Smooth muscle cell (in vitro differentiated cells): ENCODE data around the gene WFDC2. TPM values are rescaled to one million over a fixed set of nuclear protein-coding genes. Genes with fewer than 3 reads are reported as not detected.

Source experiments
- DNase-seq: peaks from one replicate; lab custom pipeline; 2025; ENCODE audit not compliant: unreplicated experiment; lab: John Stamatoyannopoulos, UW
- H2AFZ ChIP-seq: fragments of 200-600 bp; sonication (generic); 2 replicates; pipeline ENCODE4 v1.6.0; 2016; ENCODE audit warnings: antibody characterized with exemption, low read depth, mild to moderate bottlenecking
- H3F3A ChIP-seq: fragments of 200-600 bp; sonication (generic); 2 replicates; pipeline ENCODE4 v1.6.0; 2017; ENCODE audit warnings: antibody characterized with exemption, low read depth
- H3K27ac ChIP-seq: fragments of 200-600 bp; sonication (generic); 2 replicates; pipeline ENCODE4 v1.5.1; 2016; ENCODE audit warnings: low read depth, mild to moderate bottlenecking
- H3K27me3 ChIP-seq: fragments of 200-600 bp; sonication (generic); 2 replicates; pipeline ENCODE4 v1.6.1; 2016; ENCODE audit warnings: low read depth, mild to moderate bottlenecking
- H3K36me3 ChIP-seq: fragments of 200-600 bp; sonication (generic); 2 replicates; pipeline ENCODE4 v1.5.1; 2016; ENCODE audit warnings: low read depth
- H3K4me1 ChIP-seq: fragments of 200-600 bp; sonication (generic); 2 replicates; pipeline ENCODE4 v1.5.1; 2016; ENCODE audit warnings: low read depth
- H3K4me2 ChIP-seq: fragments of 200-600 bp; sonication (generic); 2 replicates; pipeline ENCODE4 v1.6.0; 2016; ENCODE audit warnings: mild to moderate bottlenecking
- H3K4me3 ChIP-seq: fragments of 200-600 bp; sonication (generic); 2 replicates; pipeline ENCODE4 v1.5.1; 2016; ENCODE audit warnings: mild to moderate bottlenecking
- H3K79me2 ChIP-seq: fragments of 200-600 bp; sonication (generic); 2 replicates; pipeline ENCODE4 v1.6.0; 2016; ENCODE audit warnings: low read depth, mild to moderate bottlenecking
- H3K9ac ChIP-seq: fragments of 200-600 bp; sonication (generic); 2 replicates; pipeline ENCODE4 v1.6.0; 2016; ENCODE audit warnings: low read depth
- H3K9me3 ChIP-seq: fragments of 200-600 bp; sonication (generic); replicated peaks from 2 replicates; pipeline ENCODE4 v1.5.1; 2016; ENCODE audit warnings: low read depth
- H4K20me1 ChIP-seq: fragments of 200-600 bp; sonication (generic); 2 replicates; pipeline ENCODE4 v1.6.0; 2016; ENCODE audit warnings: low read depth
- WGBS: methylation state at CpG from one replicate; pipeline ENCODE4 v1.1.7; 2016; ENCODE audit warnings: low lambda C conversion rate; 5-methylcytosine and 5-hydroxymethylcytosine counted together
- polyA plus RNA-seq: library from polyadenylated mRNA; unstranded; fragments of >200 nt; fragmentation: Nextera tagmentation; extraction: Ambion mirVana; gene quantifications from 2 replicates; pipeline ENCODE4 v1.2.1, GENCODE V29; 2016
- total RNA-seq: library from RNA; depleted of rRNA; stranded (reverse); fragments of >200 nt; gene quantifications from 2 replicates; pipeline ENCODE4 v1.2.3, GENCODE V29; 2014
- TF ChIP-seq, protein P1 (sequence below): fragments of 200-600 bp; sonication (generic); IDR thresholded peaks from 2 replicates; pipeline ENCODE4 v1.5.1; 2017; ENCODE audit warnings: borderline replicate concordance, mild to moderate bottlenecking, antibody characterized with exemption; ENCODE audit not compliant: insufficient read depth, poor library complexity, severe bottlenecking

Gene WFDC2
- total and polyA plus RNA-seq, 2 experiments from 2014 or later: 3.0 to 9.5 TPM

DNA sequence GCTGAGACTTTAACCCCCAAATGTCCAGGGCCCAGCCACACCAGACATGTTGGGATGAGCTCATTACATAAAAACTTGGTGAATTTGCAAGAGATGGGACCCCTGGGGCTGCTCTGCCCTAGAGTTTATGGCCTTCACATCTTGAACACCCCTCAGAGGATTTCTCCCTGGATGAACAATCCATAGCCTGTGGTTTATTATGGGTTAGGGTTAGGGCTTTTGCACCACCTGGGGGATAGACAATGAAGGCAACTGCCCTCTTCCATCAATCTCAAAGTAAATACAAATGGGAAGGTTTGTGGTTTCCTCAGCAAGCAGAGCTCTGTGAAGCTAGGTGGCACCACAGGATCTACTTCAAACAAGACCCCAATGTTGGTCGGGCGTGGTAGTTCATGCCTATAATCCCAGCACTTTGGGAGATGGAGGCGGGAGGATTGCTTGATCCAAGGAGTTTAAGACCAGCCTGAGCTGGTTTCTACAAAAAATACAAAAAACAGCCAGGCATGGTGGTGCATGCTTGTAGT, 28.5 kb downstream of the WFDC2 start:
- no peak overlapping the region for H3K9ac ChIP-seq

DNA sequence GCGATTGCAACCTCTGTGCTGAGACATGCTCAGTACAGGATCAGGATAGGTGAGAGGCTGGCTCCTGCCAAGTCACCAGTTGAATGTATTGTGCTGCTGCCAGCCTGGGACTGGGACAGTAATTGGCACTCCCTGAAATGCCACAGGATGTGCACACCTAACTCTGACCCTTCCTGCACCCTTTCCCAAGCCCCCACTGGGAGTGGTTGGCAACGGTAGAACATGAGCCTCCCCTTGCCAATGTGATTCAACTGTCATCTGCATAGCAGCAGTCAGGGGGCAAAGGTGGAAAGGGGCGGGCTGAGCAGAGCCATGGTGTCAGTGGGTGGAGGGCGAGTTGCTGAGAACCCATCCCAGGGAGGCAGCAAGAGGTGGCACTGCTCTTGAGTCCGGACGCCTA, 30.5 kb downstream of the WFDC2 start:
- Histone ChIP-seq H3K36me3 (no peaks in the 10 kb centered on the region), H3K79me2 (no peaks in the 10 kb centered on the region), H3K9ac (no peak overlapping the region), H3K9me3 (no peaks in the 10 kb centered on the region), H3K27me3 (peaks cover 5% of the 10 kb centered on the region), H3K4me3 (no peak overlapping the region), H2AFZ (no peak overlapping the region), H3F3A (no peaks in the 10 kb centered on the region), H3K4me2 (no peak overlapping the region), H3K27ac (no peak overlapping the region), H3K4me1 (no peaks in the 10 kb centered on the region), H4K20me1 (no peaks in the 10 kb centered on the region)
- no peak for DNase-seq
- TF ChIP-seq, protein P1, sequence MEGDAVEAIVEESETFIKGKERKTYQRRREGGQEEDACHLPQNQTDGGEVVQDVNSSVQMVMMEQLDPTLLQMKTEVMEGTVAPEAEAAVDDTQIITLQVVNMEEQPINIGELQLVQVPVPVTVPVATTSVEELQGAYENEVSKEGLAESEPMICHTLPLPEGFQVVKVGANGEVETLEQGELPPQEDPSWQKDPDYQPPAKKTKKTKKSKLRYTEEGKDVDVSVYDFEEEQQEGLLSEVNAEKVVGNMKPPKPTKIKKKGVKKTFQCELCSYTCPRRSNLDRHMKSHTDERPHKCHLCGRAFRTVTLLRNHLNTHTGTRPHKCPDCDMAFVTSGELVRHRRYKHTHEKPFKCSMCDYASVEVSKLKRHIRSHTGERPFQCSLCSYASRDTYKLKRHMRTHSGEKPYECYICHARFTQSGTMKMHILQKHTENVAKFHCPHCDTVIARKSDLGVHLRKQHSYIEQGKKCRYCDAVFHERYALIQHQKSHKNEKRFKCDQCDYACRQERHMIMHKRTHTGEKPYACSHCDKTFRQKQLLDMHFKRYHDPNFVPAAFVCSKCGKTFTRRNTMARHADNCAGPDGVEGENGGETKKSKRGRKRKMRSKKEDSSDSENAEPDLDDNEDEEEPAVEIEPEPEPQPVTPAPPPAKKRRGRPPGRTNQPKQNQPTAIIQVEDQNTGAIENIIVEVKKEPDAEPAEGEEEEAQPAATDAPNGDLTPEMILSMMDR: no peak
- WGBS: 84% methylated on average over 6 of the region's 6 CpGs

More for the DNA sequence above, 28.5 kb downstream of the WFDC2 start:
- Histone ChIP-seq H3K9me3 (no peaks in the 10 kb centered on the region), H3K27ac (no peak overlapping the region), H4K20me1 (no peaks in the 10 kb centered on the region), H3K4me3 (no peak overlapping the region), H3K27me3 (peaks cover 5% of the 10 kb centered on the region), H3F3A (no peaks in the 10 kb centered on the region), H3K4me1 (no peaks in the 10 kb centered on the region), H3K79me2 (no peaks in the 10 kb centered on the region), H3K4me2 (no peak overlapping the region), H3K36me3 (no peaks in the 10 kb centered on the region), H2AFZ (no peak overlapping the region)
- WGBS: 84% methylated on average over 3 of the region's 3 CpGs
- TF ChIP-seq, protein P1: no peak
- no peak for DNase-seq

DNA sequence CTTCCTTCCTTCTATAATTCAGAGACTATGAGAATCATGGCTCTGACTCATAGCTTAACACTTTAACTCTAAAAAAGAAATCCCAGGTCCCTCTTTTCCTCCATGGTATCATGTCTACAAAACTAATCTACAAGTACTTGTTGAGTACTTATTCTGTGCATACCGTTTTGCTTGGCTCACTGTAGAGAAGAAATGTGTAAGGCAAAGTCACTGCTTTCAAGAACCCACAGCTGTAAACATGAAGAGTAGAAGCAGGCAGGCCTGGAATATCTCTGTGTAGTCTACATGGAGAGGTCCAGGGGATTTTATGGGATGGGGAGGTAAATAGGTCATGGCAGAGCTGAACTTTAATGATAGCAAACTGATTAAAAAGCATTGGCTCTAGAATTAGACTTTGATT, 32.0 kb downstream of the WFDC2 start:
- Histone ChIP-seq H3K36me3 (no peaks in the 10 kb centered on the region), H3K79me2 (no peaks in the 10 kb centered on the region), H2AFZ (no peak overlapping the region), H3K4me2 (no peak overlapping the region), H3K4me1 (no peaks in the 10 kb centered on the region), H3K9me3 (no peaks in the 10 kb centered on the region), H3K4me3 (no peak overlapping the region), H4K20me1 (no peaks in the 10 kb centered on the region), H3K9ac (no peak overlapping the region), H3K27ac (no peak overlapping the region), H3F3A (no peaks in the 10 kb centered on the region), H3K27me3 (no peaks in the 10 kb centered on the region)
- no peak for DNase-seq
- TF ChIP-seq, protein P1: no peak
- WGBS: 36% methylated on average over 1 of the region's 1 CpG

DNA sequence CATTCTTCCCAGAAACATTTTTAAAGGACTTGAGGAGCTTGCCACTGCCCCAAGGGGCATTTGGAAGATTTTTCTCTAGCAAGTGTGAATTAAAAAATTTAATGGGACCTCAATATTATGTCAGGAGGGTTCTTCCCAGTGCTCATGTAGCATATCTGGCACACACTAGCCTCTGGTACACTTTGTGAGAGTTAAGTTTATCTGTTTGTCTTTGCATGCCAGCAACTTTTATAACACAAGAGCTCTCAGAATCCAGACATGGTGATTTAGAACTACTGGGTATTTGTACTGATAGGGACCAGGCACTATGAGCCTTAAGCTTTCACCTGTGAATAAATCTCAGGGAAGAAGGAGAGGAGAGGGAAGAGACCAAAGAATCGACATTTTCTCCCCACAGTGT, 33.0 kb downstream of the WFDC2 start:
- TF ChIP-seq, protein P1: no peak
- no peak overlapping the region for H3K4me3 ChIP-seq
- H3K27ac ChIP-seq: no peak overlapping the region
- no peaks in the 10 kb centered on the region for H3K27me3 ChIP-seq
- H3K4me2 ChIP-seq: no peak overlapping the region
- WGBS: 79% methylated on average over 1 of the region's 1 CpG
- no peaks in the 10 kb centered on the region for H3F3A ChIP-seq
- H3K9ac ChIP-seq: no peak overlapping the region
- H3K79me2 ChIP-seq: no peaks in the 10 kb centered on the region
- no peaks in the 10 kb centered on the region for H4K20me1 ChIP-seq
- H3K36me3 ChIP-seq: no peaks in the 10 kb centered on the region
- DNase-seq: no peak
- no peaks in the 10 kb centered on the region for H3K9me3 ChIP-seq
- H3K4me1 ChIP-seq: no peaks in the 10 kb centered on the region
- H2AFZ ChIP-seq: no peak overlapping the region
